HepG2 (cell line): Measurements from ENCODE around the gene IMP3. TPM values are rescaled to one million over a fixed set of nuclear protein-coding genes. Genes with fewer than 3 reads are reported as not detected.
A peak's percentile ranks its signal among the peaks of the same experiment; 100 is the strongest.
"Not testable (repeated sequence)": the region's sequence is repeated elsewhere in the genome, so short reads cannot be mapped to it uniquely, and the experiment has no call there.

Experiments
- ATAC-seq: fragments of 200-7000 bp; cut with Tn5 transposase; 3 replicates; pipeline ENCODE4 v1.9.1; 2020; ENCODE audit warnings: mild to moderate bottlenecking, moderate library complexity
- BruUV-seq: library from RNA; stranded (reverse); fragments of 400-500 nt; replicated peaks from 2 replicates; lab custom pipeline; 2021; lab: Mats Ljungman, UMichigan
- CTCF ChIA-PET: fragments of 300-600 bp; formaldehyde crosslinking; extraction: SDS; loops from one replicate; lab custom pipeline; 2021; ENCODE audit warnings: low total read pairs, inconsistent platforms, low intra/inter-chr PET ratio; lab: Yijun Ruan, JAX
- POLR2A ChIA-PET: fragments of 350-600 bp; sonication (Branson Sonifier 250); formaldehyde crosslinking; loops from one replicate; lab custom pipeline; 2020; ENCODE audit warnings: antibody characterized with exemption, inconsistent platforms; lab: Yijun Ruan, JAX
- DNase-seq: peaks from one replicate; pipeline ENCODE4 v3.0.0-alpha.2; 2015; ENCODE audit warnings: low spot score
- FAIRE-seq: peaks from 3 replicates; lab custom pipeline; 2011; peaks lifted over from hg19 to GRCh38; lab: Jason Lieb, UNC
- H2AFZ ChIP-seq: one replicate; pipeline ENCODE4 v1.6.1; 2011; ENCODE audit warnings: low read length, inconsistent platforms
- H3K27ac ChIP-seq: fragments of 300-600 bp; 3 replicates; pipeline ENCODE4 v1.8.0; 2011; ENCODE audit warnings: mixed run types, mild to moderate bottlenecking, mixed read lengths, low read length, inconsistent platforms; ENCODE audit not compliant: insufficient read depth; ENCODE audit errors: extremely low read length
- H3K27me3 ChIP-seq, 2 experiments: fragments of 200-600 bp in 1 of 2; 2 replicates in 1 of 2; 3 replicates in 1 of 2; pipeline versions ENCODE4 v1.6.0 to v1.8.0; 2011; ENCODE audit warnings: low read length in 2 of 2, mild to moderate bottlenecking in 2 of 2, moderate library complexity in 2 of 2, inconsistent platforms in 1 of 2; ENCODE audit not compliant: insufficient read depth in 2 of 2, control insufficient read depth in 1 of 2
- H3K36me3 ChIP-seq, 2 experiments: fragments of 200-600 bp in 1 of 2; replicated peaks in 1 of 2; 2 replicates in 1 of 2; 3 replicates in 1 of 2; pipeline versions ENCODE4 v1.5.1 to v1.8.0; 2011; ENCODE audit warnings: low read length in 2 of 2, inconsistent platforms in 1 of 2; ENCODE audit not compliant: insufficient read depth in 2 of 2, control insufficient read depth in 1 of 2
- H3K4me1 ChIP-seq: 2 replicates; pipeline ENCODE4 v1.5.1; 2012; ENCODE audit warnings: low read length, inconsistent platforms; ENCODE audit not compliant: insufficient read depth
- H3K4me2 ChIP-seq: 2 replicates; pipeline ENCODE4 v1.6.0; 2011; ENCODE audit warnings: low read depth, low read length, inconsistent platforms
- H3K4me3 ChIP-seq, 3 experiments: fragments of 200-600 bp in 1 of 3; sonication (generic), shearing (Covaris generic) in 1 of 3; replicated peaks in 1 of 3; 2 replicates each; pipeline ENCODE4 v1.5.1; 2011 to 2016; ENCODE audit warnings: low read length in 3 of 3, inconsistent platforms in 2 of 3, low read depth in 2 of 3, mild to moderate bottlenecking in 2 of 3, control low read depth in 1 of 3, mixed read lengths in 1 of 3; ENCODE audit not compliant: insufficient read depth in 1 of 3
- H3K79me2 ChIP-seq: one replicate; pipeline ENCODE4 v1.6.1; 2011; ENCODE audit warnings: low read length, inconsistent platforms; ENCODE audit not compliant: insufficient read depth
- H3K9ac ChIP-seq: 2 replicates; pipeline ENCODE4 v1.6.0; 2011; ENCODE audit warnings: mild to moderate bottlenecking, low read depth, low read length, inconsistent platforms; ENCODE audit not compliant: insufficient read depth
- H3K9me3 ChIP-seq: 2 replicates; pipeline ENCODE4 v1.5.1; 2012; ENCODE audit warnings: mild to moderate bottlenecking, low read length
- H4K20me1 ChIP-seq: 2 replicates; pipeline ENCODE4 v1.6.0; 2011; ENCODE audit warnings: inconsistent platforms, mild to moderate bottlenecking, low read length, moderate library complexity; ENCODE audit not compliant: insufficient read depth
- BCL3 ChIP-seq: sonication (generic); formaldehyde crosslinking; IDR thresholded peaks from 2 replicates; pipeline ENCODE4 v1.5.1; 2020; ENCODE audit warnings: mild to moderate bottlenecking, missing genetic modification reagents, moderate library complexity
- ERF ChIP-seq: IDR thresholded peaks from 2 replicates; pipeline ENCODE4 v1.6.1; 2018; ENCODE audit warnings: missing biosample characterization, missing genetic modification reagents
- FOXO1 ChIP-seq: sonication (generic); formaldehyde crosslinking; IDR thresholded peaks from 2 replicates; pipeline ENCODE4 v1.4.0; 2020; ENCODE audit warnings: missing genetic modification reagents
- SMAD1 ChIP-seq: sonication (generic); formaldehyde crosslinking; IDR thresholded peaks from 2 replicates; pipeline ENCODE4 v1.4.0; 2020; ENCODE audit warnings: missing genetic modification reagents, low read depth, mild to moderate bottlenecking, borderline replicate concordance
- SP5 ChIP-seq: IDR thresholded peaks from 2 replicates; pipeline ENCODE4 v1.6.1; 2016; ENCODE audit warnings: low read depth, borderline replicate concordance
- STAG1 ChIP-seq: sonication (generic); formaldehyde crosslinking; IDR thresholded peaks from 2 replicates; pipeline ENCODE4 v1.4.0; 2020; ENCODE audit warnings: missing genetic modification reagents
- YY1 ChIP-seq: IDR thresholded peaks from 2 replicates; pipeline ENCODE4 v1.6.1; 2011; ENCODE audit warnings: low read length, low read depth, moderate library complexity, mild to moderate bottlenecking; ENCODE audit not compliant: insufficient read depth, insufficient replicate concordance
- ZFX ChIP-seq: sonication (generic); formaldehyde crosslinking; IDR thresholded peaks from 2 replicates; pipeline ENCODE4 v1.4.0; 2020; ENCODE audit warnings: mild to moderate bottlenecking, low read depth, missing genetic modification reagents, moderate library complexity
- ZNF768 ChIP-seq: sonication (generic); formaldehyde crosslinking; IDR thresholded peaks from 2 replicates; pipeline ENCODE4 v1.4.0; 2020; ENCODE audit warnings: missing genetic modification reagents
- ZNF883 ChIP-seq: sonication (generic); formaldehyde crosslinking; IDR thresholded peaks from 2 replicates; pipeline ENCODE4 v1.5.1; 2020; ENCODE audit warnings: mild to moderate bottlenecking, missing genetic modification reagents; ENCODE audit errors: not compliant biosample characterization
- WGBS: methylation state at CpG from one replicate; pipeline ENCODE4 v1.1.6; 2017; ENCODE audit warnings: low lambda C conversion rate; 5-methylcytosine and 5-hydroxymethylcytosine counted together
- in situ Hi-C: cut with HindIII; loops from 2 replicates; pipeline ENCODE4 v1.10.0; 2017; ENCODE audit warnings: low pct_unique_long_range_greater_than_20kb; ENCODE audit not compliant: extremely low pct_ligation_motif_present
- intact Hi-C: fragments of 100-400 bp; cut with micrococcal nuclease; formaldehyde crosslinking; loops from one replicate; pipeline ENCODE4 v1.10.0; 2022; ENCODE audit not compliant: unreplicated experiment
- polyA plus RNA-seq, 8 experiments: library from polyadenylated mRNA; depleted of rRNA in 3 of 8; stranded (reverse) in 7 of 8; unstranded in 1 of 8; fragments of >200 nt; fragmentation: Illumina TruSeq in 4 of 8; extraction: Trizol in 4 of 8; gene quantifications; 2 replicates each; pipeline versions ENCODE4 v1.2.1 to v1.2.3, GENCODE V29; 2011 to 2016; ENCODE audit warnings: low read depth in 4 of 8, missing spikeins in 1 of 8, mixed read lengths in 1 of 8; ENCODE audit not compliant: insufficient read depth in 1 of 8
- total RNA-seq, 5 experiments: library from RNA; depleted of rRNA; stranded (reverse); fragments of >200 nt; fragmentation: Illumina TruSeq; extraction: Trizol; gene quantifications; 2 replicates each; pipeline ENCODE4 v1.2.3, GENCODE V29; 2016; ENCODE audit warnings: low read depth in 1 of 5
- TF ChIP-seq, protein P1 (sequence below): sonication (generic); formaldehyde crosslinking; IDR thresholded peaks from 2 replicates; pipeline ENCODE4 v1.4.0; 2020; ENCODE audit warnings: missing genetic modification reagents
- TF ChIP-seq, protein P2 (sequence below): sonication (generic); formaldehyde crosslinking; IDR thresholded peaks from 2 replicates; pipeline ENCODE4 v1.5.1; 2020; ENCODE audit warnings: mild to moderate bottlenecking, missing genetic modification reagents, moderate library complexity
- TF ChIP-seq, protein P3 (sequence below): sonication (generic); formaldehyde crosslinking; IDR thresholded peaks from 2 replicates; pipeline ENCODE4 v1.5.0; 2020; ENCODE audit warnings: mild to moderate bottlenecking, missing genetic modification reagents, moderate library complexity

Gene IMP3
- total and polyA plus RNA-seq, 2 of the 13 experiments (the other 11 are each of a cell fraction or from before 2014, with no cell fraction given), result 38.3 to 143 TPM

DNA sequence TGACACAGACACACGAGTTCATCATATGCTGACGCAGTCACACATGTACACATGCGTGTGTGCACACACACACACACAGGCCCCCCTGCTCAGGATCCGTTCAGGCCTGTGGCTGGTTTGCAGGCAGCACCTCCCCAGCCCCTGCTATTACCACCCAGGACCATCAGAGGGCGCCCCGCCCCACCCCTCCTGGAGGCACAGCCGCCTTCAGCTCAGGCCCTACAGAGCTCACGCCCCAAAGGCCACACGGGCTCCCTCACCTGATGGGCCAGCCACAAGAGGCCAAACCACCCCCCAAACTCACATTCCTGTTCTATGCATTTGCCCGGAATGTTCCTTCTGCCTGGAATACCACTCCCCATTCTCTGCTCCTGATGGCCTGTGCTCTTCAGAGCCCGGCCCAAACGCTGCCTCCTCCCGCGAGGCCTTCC, 46.2 kb upstream of the IMP3 start:
- ATAC-seq (peak; percentile 81), DNase-seq (peak; percentile 58), FAIRE-seq (peak; percentile 83)
- not testable (repeated sequence) for H2AFZ ChIP-seq, H3K9ac ChIP-seq, H3K4me3 ChIP-seq, H3K79me2 ChIP-seq, BruUV-seq, H3K27ac ChIP-seq, H3K36me3 ChIP-seq, H3K4me2 ChIP-seq, H3K9me3 ChIP-seq, H4K20me1 ChIP-seq
- intact Hi-C loops (loop anchor here (10.0 kb wide), 1 partner anchor 321 kb away; the partner anchor contains the start of gene MAN2C1), in situ Hi-C loops (loop anchor here (10.0 kb wide), 1 partner anchor 119 kb away; no protein-coding TSS in a partner anchor)
- ChIA-PET POLR2A (interaction anchor here (1.7 kb wide), 1 partner anchor 46 kb away, joined by 5 read pairs; the partner anchor contains the start of gene IMP3), CTCF (interaction anchor here (1.3 kb wide), 1 partner anchor 59 kb away, joined by 3 read pairs; no protein-coding TSS in a partner anchor)
- H3K4me1 ChIP-seq, result peaks cover 29% of the 10 kb centered on the region
- peaks cover 6 to 21% of the 10 kb centered on the region in 2 experiments for H3K27me3 ChIP-seq
- WGBS, result 17% methylated on average over 6 of the region's 14 CpGs
- TF ChIP-seq ZFX (CRISPR knock-in tag) (peak; percentile 68), YY1 (peak; percentile 14), FOXO1 (CRISPR knock-in tag) (peak; percentile 57; the same call in 1 of the 2 replicates), ZNF768 (CRISPR knock-in tag) (0 out of 2 replicates have a peak, but pooled peaks have one; percentile 8), ZNF883 (CRISPR knock-in tag) (peak; percentile 53), SMAD1 (0 out of 2 replicates have a peak, but pooled peaks have one; percentile 32), STAG1 (CRISPR knock-in tag) (peak; percentile 75), SP5 (CRISPR knock-in tag) (peak; percentile 25; the same call in 1 of the 2 replicates), BCL3 (0 out of 2 replicates have a peak, but pooled peaks have one; percentile 47), ERF (peak; percentile 49; the same call in 1 of the 2 replicates)
- TF ChIP-seq, protein P1, sequence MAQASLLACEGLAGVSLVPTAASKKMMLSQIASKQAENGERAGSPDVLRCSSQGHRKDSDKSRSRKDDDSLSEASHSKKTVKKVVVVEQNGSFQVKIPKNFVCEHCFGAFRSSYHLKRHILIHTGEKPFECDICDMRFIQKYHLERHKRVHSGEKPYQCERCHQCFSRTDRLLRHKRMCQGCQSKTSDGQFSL (CRISPR knock-in tag), result 0 out of 2 replicates have a peak, but pooled peaks have one; percentile 31
- TF ChIP-seq, protein P2, sequence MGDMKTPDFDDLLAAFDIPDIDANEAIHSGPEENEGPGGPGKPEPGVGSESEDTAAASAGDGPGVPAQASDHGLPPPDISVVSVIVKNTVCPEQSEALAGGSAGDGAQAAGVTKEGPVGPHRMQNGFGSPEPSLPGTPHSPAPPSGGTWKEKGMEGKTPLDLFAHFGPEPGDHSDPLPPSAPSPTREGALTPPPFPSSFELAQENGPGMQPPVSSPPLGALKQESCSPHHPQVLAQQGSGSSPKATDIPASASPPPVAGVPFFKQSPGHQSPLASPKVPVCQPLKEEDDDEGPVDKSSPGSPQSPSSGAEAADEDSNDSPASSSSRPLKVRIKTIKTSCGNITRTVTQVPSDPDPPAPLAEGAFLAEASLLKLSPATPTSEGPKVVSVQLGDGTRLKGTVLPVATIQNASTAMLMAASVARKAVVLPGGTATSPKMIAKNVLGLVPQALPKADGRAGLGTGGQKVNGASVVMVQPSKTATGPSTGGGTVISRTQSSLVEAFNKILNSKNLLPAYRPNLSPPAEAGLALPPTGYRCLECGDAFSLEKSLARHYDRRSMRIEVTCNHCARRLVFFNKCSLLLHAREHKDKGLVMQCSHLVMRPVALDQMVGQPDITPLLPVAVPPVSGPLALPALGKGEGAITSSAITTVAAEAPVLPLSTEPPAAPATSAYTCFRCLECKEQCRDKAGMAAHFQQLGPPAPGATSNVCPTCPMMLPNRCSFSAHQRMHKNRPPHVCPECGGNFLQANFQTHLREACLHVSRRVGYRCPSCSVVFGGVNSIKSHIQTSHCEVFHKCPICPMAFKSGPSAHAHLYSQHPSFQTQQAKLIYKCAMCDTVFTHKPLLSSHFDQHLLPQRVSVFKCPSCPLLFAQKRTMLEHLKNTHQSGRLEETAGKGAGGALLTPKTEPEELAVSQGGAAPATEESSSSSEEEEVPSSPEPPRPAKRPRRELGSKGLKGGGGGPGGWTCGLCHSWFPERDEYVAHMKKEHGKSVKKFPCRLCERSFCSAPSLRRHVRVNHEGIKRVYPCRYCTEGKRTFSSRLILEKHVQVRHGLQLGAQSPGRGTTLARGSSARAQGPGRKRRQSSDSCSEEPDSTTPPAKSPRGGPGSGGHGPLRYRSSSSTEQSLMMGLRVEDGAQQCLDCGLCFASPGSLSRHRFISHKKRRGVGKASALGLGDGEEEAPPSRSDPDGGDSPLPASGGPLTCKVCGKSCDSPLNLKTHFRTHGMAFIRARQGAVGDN (CRISPR knock-in tag), result 0 out of 2 replicates have a peak, but pooled peaks have one; percentile 38
- TF ChIP-seq, protein P3, sequence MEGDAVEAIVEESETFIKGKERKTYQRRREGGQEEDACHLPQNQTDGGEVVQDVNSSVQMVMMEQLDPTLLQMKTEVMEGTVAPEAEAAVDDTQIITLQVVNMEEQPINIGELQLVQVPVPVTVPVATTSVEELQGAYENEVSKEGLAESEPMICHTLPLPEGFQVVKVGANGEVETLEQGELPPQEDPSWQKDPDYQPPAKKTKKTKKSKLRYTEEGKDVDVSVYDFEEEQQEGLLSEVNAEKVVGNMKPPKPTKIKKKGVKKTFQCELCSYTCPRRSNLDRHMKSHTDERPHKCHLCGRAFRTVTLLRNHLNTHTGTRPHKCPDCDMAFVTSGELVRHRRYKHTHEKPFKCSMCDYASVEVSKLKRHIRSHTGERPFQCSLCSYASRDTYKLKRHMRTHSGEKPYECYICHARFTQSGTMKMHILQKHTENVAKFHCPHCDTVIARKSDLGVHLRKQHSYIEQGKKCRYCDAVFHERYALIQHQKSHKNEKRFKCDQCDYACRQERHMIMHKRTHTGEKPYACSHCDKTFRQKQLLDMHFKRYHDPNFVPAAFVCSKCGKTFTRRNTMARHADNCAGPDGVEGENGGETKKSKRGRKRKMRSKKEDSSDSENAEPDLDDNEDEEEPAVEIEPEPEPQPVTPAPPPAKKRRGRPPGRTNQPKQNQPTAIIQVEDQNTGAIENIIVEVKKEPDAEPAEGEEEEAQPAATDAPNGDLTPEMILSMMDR (CRISPR knock-in tag), result peak; percentile 93
